Smooth muscle cell (in vitro differentiated cells): ENCODE data around the gene BCL2L15. TPM values are rescaled to one million over a fixed set of nuclear protein-coding genes. Genes with fewer than 3 reads are reported as not detected.
"Not testable (repeated sequence)": the region's sequence is repeated elsewhere in the genome, so short reads cannot be mapped to it uniquely, and the experiment has no call there.

Experiments used
- DNase-seq: peaks from one replicate; lab custom pipeline; 2025; ENCODE audit not compliant: unreplicated experiment; lab: John Stamatoyannopoulos, UW
- H2AFZ ChIP-seq: fragments of 200-600 bp; sonication (generic); 2 replicates; pipeline ENCODE4 v1.6.0; 2016; ENCODE audit warnings: antibody characterized with exemption, low read depth, mild to moderate bottlenecking
- H3F3A ChIP-seq: fragments of 200-600 bp; sonication (generic); 2 replicates; pipeline ENCODE4 v1.6.0; 2017; ENCODE audit warnings: antibody characterized with exemption, low read depth
- H3K27ac ChIP-seq: fragments of 200-600 bp; sonication (generic); 2 replicates; pipeline ENCODE4 v1.5.1; 2016; ENCODE audit warnings: low read depth, mild to moderate bottlenecking
- H3K27me3 ChIP-seq: fragments of 200-600 bp; sonication (generic); 2 replicates; pipeline ENCODE4 v1.6.1; 2016; ENCODE audit warnings: low read depth, mild to moderate bottlenecking
- H3K36me3 ChIP-seq: fragments of 200-600 bp; sonication (generic); 2 replicates; pipeline ENCODE4 v1.5.1; 2016; ENCODE audit warnings: low read depth
- H3K4me1 ChIP-seq: fragments of 200-600 bp; sonication (generic); 2 replicates; pipeline ENCODE4 v1.5.1; 2016; ENCODE audit warnings: low read depth
- H3K4me2 ChIP-seq: fragments of 200-600 bp; sonication (generic); 2 replicates; pipeline ENCODE4 v1.6.0; 2016; ENCODE audit warnings: mild to moderate bottlenecking
- H3K4me3 ChIP-seq: fragments of 200-600 bp; sonication (generic); 2 replicates; pipeline ENCODE4 v1.5.1; 2016; ENCODE audit warnings: mild to moderate bottlenecking
- H3K79me2 ChIP-seq: fragments of 200-600 bp; sonication (generic); 2 replicates; pipeline ENCODE4 v1.6.0; 2016; ENCODE audit warnings: low read depth, mild to moderate bottlenecking
- H3K9ac ChIP-seq: fragments of 200-600 bp; sonication (generic); 2 replicates; pipeline ENCODE4 v1.6.0; 2016; ENCODE audit warnings: low read depth
- H3K9me3 ChIP-seq: fragments of 200-600 bp; sonication (generic); replicated peaks from 2 replicates; pipeline ENCODE4 v1.5.1; 2016; ENCODE audit warnings: low read depth
- H4K20me1 ChIP-seq: fragments of 200-600 bp; sonication (generic); 2 replicates; pipeline ENCODE4 v1.6.0; 2016; ENCODE audit warnings: low read depth
- CTCF ChIP-seq: fragments of 200-600 bp; sonication (generic); IDR thresholded peaks from 2 replicates; pipeline ENCODE4 v1.5.1; 2017; ENCODE audit warnings: borderline replicate concordance, mild to moderate bottlenecking, antibody characterized with exemption; ENCODE audit not compliant: insufficient read depth, poor library complexity, severe bottlenecking
- WGBS: methylation state at CpG from one replicate; pipeline ENCODE4 v1.1.7; 2016; ENCODE audit warnings: low lambda C conversion rate; 5-methylcytosine and 5-hydroxymethylcytosine counted together
- polyA plus RNA-seq: library from polyadenylated mRNA; unstranded; fragments of >200 nt; fragmentation: Nextera tagmentation; extraction: Ambion mirVana; gene quantifications from 2 replicates; pipeline ENCODE4 v1.2.1, GENCODE V29; 2016
- total RNA-seq: library from RNA; depleted of rRNA; stranded (reverse); fragments of >200 nt; gene quantifications from 2 replicates; pipeline ENCODE4 v1.2.3, GENCODE V29; 2014

BCL2L15 gene
- total and polyA plus RNA-seq, 2 experiments from 2014 or later: 0.13 TPM; not detected in 1

DNA sequence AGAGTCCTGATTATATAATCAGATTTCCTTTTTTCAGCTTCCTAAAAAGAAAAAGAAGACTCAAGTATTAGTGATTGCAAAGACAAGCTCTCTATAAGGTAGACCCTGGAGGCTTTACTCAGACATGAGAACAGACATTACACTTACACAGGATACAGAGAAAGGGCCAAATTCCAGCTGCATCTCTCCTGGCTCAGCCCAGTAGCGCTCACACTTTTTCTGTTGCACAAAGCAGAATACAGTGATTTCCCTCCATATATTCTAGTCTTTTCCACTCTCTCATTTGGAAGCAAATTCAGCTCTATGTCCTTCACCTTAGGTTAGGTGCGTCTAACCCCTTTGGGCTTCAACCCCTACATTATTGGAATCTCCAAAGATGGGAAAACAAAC lies 31.0 kb downstream of the BCL2L15 start:
- H3K79me2 ChIP-seq: no peaks in the 10 kb centered on the region
- H3K9ac ChIP-seq: no peak overlapping the region
- no peaks in the 10 kb centered on the region for H3K36me3 ChIP-seq
- H3K4me1 ChIP-seq: peaks cover 5% of the 10 kb centered on the region
- H2AFZ ChIP-seq: peak overlapping the region; percentile 50
- TF ChIP-seq CTCF: no peak
- no peak for DNase-seq
- no peaks in the 10 kb centered on the region for H4K20me1 ChIP-seq
- no peak overlapping the region for H3K4me3 ChIP-seq
- 96% methylated on average over 2 of the region's 2 CpGs for WGBS
- no peaks in the 10 kb centered on the region for H3F3A ChIP-seq
- H3K27ac ChIP-seq: no peak overlapping the region
- no peak overlapping the region for H3K4me2 ChIP-seq
- no peaks in the 10 kb centered on the region for H3K9me3 ChIP-seq
- no peaks in the 10 kb centered on the region for H3K27me3 ChIP-seq

GRCh38 chr1:113855630-113856400 lies 31.6 kb downstream of the BCL2L15 start:
- no peak overlapping the region for H3K27ac ChIP-seq
- 71% methylated on average over 4 of the region's 4 CpGs for WGBS
- H3F3A ChIP-seq: no peaks in the 10 kb centered on the region
- no peak for DNase-seq
- no peak overlapping the region for H3K9ac ChIP-seq
- no peaks in the 10 kb centered on the region for H4K20me1 ChIP-seq
- no peaks in the 10 kb centered on the region for H3K4me1 ChIP-seq
- H3K27me3 ChIP-seq: no peaks in the 10 kb centered on the region
- H3K79me2 ChIP-seq: no peaks in the 10 kb centered on the region
- peak overlapping the region; percentile 50 for H2AFZ ChIP-seq
- no peak overlapping the region for H3K4me2 ChIP-seq
- H3K36me3 ChIP-seq: no peaks in the 10 kb centered on the region
- TF ChIP-seq CTCF: no peak
- no peak overlapping the region for H3K4me3 ChIP-seq
- no peaks in the 10 kb centered on the region for H3K9me3 ChIP-seq

GRCh38 chr1:113854234-113854633 lies 33.1 kb downstream of the BCL2L15 start:
- no peak for TF ChIP-seq CTCF
- WGBS: 60% methylated on average over 1 of the region's 1 CpG
- no peaks in the 10 kb centered on the region for H3K9me3 ChIP-seq

GRCh38 chr1:113852694-113853093 lies 34.7 kb downstream of the BCL2L15 start:
- H3K9me3 ChIP-seq, H3K27me3 ChIP-seq, H3K36me3 ChIP-seq, H3K27ac ChIP-seq, H3F3A ChIP-seq, H2AFZ ChIP-seq, H3K9ac ChIP-seq, H4K20me1 ChIP-seq, DNase-seq, H3K4me3 ChIP-seq, H3K4me2 ChIP-seq, H3K4me1 ChIP-seq, H3K79me2 ChIP-seq: not testable (repeated sequence)
- WGBS: 95% methylated on average over 6 of the region's 6 CpGs

More at GRCh38 chr1:113854234-113854633, 33.1 kb downstream of the BCL2L15 start:
- Histone ChIP-seq H3K36me3 (no peaks in the 10 kb centered on the region), H3K27me3 (no peaks in the 10 kb centered on the region), H3F3A (no peaks in the 10 kb centered on the region), H3K9ac (no peak overlapping the region), H2AFZ (no peak overlapping the region), H3K4me3 (no peak overlapping the region), H3K27ac (no peak overlapping the region), H3K4me1 (no peaks in the 10 kb centered on the region), H3K79me2 (no peaks in the 10 kb centered on the region), H3K4me2 (no peak overlapping the region), H4K20me1 (no peaks in the 10 kb centered on the region)
- DNase-seq: no peak
